HG02970 (cell line): Measurements from ENCODE around the gene A3GALT2.

Experiments
- ATAC-seq: cut with Tn5 transposase; IDR thresholded peaks from one replicate; pipeline ENCODE4 v1.9.1; 2021; ENCODE audit warnings: mild to moderate bottlenecking, moderate library complexity, moderate number of reproducible peaks; ENCODE audit not compliant: unreplicated experiment, low FRiP score

A3GALT2 gene

GRCh38 chr1:33258788-33259274 is 62.1 kb downstream of the A3GALT2 start:
- ATAC-seq: no peak

DNA sequence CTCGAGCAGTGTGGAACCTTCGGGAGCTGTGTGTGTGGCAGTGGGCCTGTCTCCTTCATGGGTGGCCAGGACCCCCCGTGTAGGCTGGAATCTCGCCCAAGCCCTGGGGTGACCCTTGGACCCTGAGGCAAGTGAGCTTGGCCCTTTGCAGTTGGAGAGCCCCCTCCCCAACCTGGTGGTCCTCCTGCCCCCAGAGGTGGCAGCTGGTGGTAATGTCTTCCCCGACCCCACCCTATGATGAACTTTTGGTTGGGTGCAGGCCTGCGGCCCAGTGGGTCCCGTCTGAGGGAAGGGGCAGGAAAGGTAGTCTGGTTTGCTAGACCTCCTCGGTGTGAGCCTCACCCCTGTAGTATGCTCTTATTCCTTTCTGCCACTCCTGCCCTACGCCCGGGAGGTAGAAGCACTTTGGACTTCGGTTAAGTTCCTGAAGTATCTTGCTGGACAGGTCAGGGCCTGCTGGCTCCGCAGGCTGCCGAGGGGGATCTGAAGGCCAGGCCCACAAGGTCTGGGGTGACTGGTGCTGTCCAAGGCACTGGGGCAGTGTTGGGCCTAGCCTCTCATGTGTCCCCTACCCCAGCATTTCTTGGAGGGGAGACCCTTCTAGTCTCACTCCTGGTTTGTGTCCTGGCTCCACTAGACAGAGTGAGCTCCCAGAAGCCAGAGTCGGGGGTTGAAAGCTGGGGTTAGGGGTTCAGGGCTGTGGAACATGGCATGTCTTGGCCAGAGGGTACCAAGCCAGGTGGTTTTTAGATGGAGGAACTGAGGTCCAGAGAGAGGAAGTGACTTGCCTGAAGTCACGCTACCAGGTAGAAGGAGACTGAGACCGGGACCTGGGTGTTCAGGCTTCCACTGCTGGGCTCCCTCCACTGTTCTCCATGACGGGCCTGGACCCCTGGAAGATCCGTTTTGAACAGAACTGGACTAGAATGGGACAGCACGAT is 62.9 kb downstream of the A3GALT2 start:
- no peak for ATAC-seq

GRCh38 chr1:33257207-33257771 is 63.6 kb downstream of the A3GALT2 start:
- no peak for ATAC-seq
